ENCODE results near the gene TUFT1.
"Not testable (repeated sequence)": the region's sequence is repeated elsewhere in the genome, so short reads cannot be mapped to it uniquely, and the experiment has no call there.

The TUFT1 gene

DNA sequence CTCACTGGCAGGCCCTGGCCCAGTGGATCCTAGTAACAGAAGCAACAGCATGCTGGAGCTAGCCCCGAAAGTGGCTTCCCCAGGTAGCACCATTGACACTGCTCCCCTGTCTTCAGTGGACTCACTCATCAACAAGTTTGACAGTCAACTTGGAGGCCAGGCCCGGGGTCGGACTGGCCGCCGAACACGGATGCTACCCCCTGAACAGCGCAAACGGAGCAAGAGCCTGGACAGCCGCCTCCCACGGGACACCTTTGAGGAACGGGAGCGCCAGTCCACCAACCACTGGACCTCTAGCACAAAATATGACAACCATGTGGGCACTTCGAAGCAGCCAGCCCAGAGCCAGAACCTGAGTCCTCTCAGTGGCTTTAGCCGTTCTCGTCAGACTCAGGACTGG lies 21.2 kb upstream of the TUFT1 start:
- TF ChIP-seq, protein P1, sequence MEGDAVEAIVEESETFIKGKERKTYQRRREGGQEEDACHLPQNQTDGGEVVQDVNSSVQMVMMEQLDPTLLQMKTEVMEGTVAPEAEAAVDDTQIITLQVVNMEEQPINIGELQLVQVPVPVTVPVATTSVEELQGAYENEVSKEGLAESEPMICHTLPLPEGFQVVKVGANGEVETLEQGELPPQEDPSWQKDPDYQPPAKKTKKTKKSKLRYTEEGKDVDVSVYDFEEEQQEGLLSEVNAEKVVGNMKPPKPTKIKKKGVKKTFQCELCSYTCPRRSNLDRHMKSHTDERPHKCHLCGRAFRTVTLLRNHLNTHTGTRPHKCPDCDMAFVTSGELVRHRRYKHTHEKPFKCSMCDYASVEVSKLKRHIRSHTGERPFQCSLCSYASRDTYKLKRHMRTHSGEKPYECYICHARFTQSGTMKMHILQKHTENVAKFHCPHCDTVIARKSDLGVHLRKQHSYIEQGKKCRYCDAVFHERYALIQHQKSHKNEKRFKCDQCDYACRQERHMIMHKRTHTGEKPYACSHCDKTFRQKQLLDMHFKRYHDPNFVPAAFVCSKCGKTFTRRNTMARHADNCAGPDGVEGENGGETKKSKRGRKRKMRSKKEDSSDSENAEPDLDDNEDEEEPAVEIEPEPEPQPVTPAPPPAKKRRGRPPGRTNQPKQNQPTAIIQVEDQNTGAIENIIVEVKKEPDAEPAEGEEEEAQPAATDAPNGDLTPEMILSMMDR (conservative IDR thresholded peaks at IDR 0.05; ENCODE audit: low read length) = no peak
- H3K4me3 ChIP-seq (ENCODE audit: low read length) = no peak overlapping the region
- DNase-seq (ENCODE audit: low read depth) = no peak

DNA sequence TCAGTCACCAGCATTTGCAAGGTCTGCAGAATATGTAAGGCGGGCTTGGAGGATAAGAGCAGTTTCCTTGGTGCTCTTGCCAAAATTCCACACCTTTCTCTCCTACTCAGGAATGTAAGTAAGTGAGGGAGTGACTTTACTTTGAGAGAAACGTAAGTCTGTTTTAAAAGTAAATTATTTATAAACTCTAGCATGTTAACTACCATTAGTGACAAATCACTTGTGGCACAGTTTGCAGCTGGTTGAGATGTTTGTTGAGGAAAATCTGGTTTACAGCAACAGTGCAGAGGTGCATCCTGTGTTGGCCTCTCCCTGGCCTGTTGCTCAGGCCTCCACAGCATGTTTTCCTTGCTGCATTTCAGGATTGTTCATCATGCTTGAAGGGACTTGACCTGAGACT lies 20.4 kb upstream of the TUFT1 start:
- no peak for DNase-seq (ENCODE audit: low read depth)
- H3K4me3 ChIP-seq (ENCODE audit: low read length) = no peak overlapping the region
- TF ChIP-seq, protein P1 (conservative IDR thresholded peaks at IDR 0.05; ENCODE audit: low read length) = no peak

DNA sequence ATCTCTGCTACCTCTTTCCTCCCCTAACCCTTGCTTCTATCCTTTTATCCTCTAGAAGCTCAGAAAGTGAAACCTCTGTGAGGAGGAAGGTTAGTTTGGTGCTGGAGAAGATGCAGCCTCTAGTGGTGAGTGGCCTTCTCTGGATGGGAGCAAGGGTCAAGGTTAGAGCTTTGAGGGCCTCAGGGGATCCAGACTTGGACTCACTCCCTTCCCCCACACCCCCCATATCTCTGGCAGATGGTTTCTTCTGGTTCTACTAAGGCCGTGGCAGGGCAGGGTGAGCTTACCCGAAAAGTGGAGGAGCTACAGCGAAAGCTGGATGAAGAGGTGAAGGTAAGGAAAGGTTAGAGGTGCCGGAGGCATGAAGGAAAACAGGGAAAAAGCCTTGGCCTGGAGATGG lies 19.8 kb upstream of the TUFT1 start:
- no peak overlapping the region for H3K4me3 ChIP-seq (ENCODE audit: low read length)
- DNase-seq (ENCODE audit: low read depth) = no peak
- TF ChIP-seq, protein P1 (conservative IDR thresholded peaks at IDR 0.05; ENCODE audit: low read length) = peak; percentile 17; the same call in 1 of the 2 replicates

DNA sequence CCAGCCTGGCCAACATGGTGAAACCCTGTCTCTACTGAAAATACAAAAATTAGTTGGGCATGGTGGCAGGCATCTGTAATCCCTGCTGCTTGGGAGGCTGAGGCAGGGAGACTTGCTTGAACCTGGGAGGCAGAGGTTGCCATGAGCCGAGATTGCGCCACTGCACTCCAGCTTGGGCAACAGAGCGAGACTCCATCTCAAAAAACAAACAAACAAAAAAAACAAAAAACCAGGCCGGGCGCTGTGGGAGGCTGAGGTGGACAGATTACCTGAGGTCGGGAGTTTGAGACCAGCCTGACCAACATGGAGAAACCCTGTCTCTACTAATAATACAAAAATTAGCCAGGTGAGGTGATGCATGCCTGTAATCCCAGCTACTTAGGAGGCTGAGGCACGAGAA lies 17.7 kb upstream of the TUFT1 start:
- DNase-seq (ENCODE audit: low read depth); H3K4me3 ChIP-seq (ENCODE audit: low read length): not testable (repeated sequence)

DNA sequence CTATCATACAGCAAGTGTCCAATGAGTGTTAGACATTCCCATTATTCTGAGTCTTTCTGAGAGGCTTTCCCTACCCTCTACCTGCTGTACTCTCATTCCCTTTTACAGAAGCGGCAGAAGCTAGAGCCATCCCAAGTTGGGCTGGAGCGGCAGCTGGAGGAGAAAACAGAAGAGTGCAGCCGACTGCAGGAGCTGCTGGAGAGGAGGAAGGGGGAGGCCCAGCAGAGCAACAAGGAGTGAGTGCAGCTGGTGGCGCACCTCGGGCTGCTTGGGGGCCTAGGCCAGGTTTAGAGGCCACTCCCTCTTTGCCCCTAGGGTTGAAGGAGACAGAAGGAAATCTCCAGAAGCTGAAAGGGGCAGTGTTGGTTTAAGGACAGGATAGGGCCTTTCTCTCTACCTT lies 16.8 kb upstream of the TUFT1 start:
- H3K4me3 ChIP-seq (ENCODE audit: low read length) = no peak overlapping the region
- TF ChIP-seq, protein P1 (conservative IDR thresholded peaks at IDR 0.05; ENCODE audit: low read length) = no peak
- DNase-seq (ENCODE audit: low read depth) = no peak

DNA sequence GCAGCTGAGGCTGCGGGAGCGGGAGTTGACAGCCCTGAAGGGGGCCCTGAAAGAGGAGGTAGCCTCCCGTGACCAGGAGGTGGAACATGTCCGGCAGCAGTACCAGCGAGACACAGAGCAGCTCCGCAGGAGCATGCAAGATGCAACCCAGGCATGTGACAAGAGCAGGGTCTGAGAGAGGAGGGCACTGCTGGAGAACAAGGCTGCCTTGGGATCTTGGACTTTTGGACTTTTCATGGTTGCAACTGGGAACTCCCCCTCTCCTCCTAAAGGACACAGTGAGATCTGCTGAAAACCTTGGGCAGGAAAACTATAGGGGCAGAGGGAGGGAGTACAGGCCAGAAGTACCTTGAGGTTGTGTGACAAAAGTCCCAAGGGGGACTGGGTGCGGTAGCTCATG lies 15.4 kb upstream of the TUFT1 start:
- DNase-seq (ENCODE audit: low read depth) = no peak
- TF ChIP-seq, protein P1 (conservative IDR thresholded peaks at IDR 0.05; ENCODE audit: low read length) = no peak
- no peak overlapping the region for H3K4me3 ChIP-seq (ENCODE audit: low read length)

DNA sequence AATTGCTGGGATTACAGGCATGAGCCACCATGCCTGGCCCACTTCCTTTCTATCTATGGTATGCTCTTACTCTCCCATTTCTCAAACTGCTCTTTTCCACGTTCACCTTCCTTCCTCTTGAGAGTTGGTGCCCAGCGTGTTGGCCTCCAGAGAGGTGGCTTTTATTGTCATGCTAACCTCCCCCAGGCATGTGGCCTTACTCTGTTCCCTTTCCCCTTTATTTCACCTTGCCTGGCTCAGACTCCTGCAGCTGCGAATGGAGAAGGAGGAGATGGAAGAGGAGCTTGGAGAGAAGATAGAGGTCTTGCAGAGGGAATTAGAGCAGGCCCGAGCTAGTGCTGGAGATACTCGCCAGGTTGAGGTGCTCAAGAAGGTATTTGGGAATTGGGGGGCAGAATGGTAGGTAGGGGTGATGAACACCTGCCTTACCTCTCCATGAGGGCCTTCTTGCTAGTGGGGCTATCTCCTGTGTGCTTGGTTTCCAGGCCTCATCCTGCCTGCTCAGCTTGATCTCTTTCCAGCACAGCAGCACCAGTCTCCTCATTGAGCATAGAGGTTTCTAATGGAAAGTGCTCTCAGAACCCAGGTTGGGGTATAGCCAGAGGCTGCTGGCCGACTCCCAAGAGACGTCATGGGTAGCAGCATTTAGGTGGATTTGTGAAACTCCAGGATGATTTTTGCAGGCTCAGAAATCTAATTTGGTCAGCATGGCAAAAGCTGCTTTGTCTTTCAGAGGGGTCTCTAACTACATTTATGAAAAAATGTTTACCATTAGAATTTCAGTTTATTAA lies 13.2 kb upstream of the TUFT1 start:
- no peak for DNase-seq (ENCODE audit: low read depth)
- TF ChIP-seq, protein P1 (conservative IDR thresholded peaks at IDR 0.05; ENCODE audit: low read length) = no peak
- no peak overlapping the region for H3K4me3 ChIP-seq (ENCODE audit: low read length)

Measured in AG10803 (cell line).